Ishikawa (cell line): ENCODE results near the gene XXYLT1.

Experiments used
- CEBPB ChIP-seq: IDR thresholded peaks from 2 replicates; pipeline ENCODE4 v1.6.1; 2012
- RAD21 ChIP-seq: IDR thresholded peaks from 2 replicates; pipeline ENCODE4 v1.6.1; 2012; ENCODE audit warnings: low read depth
- TAF1 ChIP-seq: IDR thresholded peaks from 2 replicates; pipeline ENCODE4 v1.6.1; 2012; ENCODE audit warnings: low read depth, mild to moderate bottlenecking
- TCF12 ChIP-seq: IDR thresholded peaks from 2 replicates; pipeline ENCODE4 v1.6.1; 2012; ENCODE audit warnings: low read depth
- YY1 ChIP-seq: IDR thresholded peaks from 2 replicates; pipeline ENCODE4 v1.6.1; 2012; ENCODE audit warnings: low read depth
- ZBTB7A ChIP-seq: IDR thresholded peaks from 2 replicates; pipeline ENCODE4 v1.6.1; 2012; ENCODE audit warnings: low read depth
- TF ChIP-seq, protein P1 (sequence below): IDR thresholded peaks from 2 replicates; pipeline ENCODE4 v1.6.1; 2012; ENCODE audit warnings: low read depth, mild to moderate bottlenecking

GRCh38 chr3:195073866-195074860 is 196.8 kb downstream of the XXYLT1 start:
- no peak for TF ChIP-seq TAF1
- no peak for TF ChIP-seq RAD21
- no peak for TF ChIP-seq TCF12
- TF ChIP-seq CEBPB = no peak
- TF ChIP-seq YY1 = no peak
- TF ChIP-seq ZBTB7A = no peak
- TF ChIP-seq, protein P1, sequence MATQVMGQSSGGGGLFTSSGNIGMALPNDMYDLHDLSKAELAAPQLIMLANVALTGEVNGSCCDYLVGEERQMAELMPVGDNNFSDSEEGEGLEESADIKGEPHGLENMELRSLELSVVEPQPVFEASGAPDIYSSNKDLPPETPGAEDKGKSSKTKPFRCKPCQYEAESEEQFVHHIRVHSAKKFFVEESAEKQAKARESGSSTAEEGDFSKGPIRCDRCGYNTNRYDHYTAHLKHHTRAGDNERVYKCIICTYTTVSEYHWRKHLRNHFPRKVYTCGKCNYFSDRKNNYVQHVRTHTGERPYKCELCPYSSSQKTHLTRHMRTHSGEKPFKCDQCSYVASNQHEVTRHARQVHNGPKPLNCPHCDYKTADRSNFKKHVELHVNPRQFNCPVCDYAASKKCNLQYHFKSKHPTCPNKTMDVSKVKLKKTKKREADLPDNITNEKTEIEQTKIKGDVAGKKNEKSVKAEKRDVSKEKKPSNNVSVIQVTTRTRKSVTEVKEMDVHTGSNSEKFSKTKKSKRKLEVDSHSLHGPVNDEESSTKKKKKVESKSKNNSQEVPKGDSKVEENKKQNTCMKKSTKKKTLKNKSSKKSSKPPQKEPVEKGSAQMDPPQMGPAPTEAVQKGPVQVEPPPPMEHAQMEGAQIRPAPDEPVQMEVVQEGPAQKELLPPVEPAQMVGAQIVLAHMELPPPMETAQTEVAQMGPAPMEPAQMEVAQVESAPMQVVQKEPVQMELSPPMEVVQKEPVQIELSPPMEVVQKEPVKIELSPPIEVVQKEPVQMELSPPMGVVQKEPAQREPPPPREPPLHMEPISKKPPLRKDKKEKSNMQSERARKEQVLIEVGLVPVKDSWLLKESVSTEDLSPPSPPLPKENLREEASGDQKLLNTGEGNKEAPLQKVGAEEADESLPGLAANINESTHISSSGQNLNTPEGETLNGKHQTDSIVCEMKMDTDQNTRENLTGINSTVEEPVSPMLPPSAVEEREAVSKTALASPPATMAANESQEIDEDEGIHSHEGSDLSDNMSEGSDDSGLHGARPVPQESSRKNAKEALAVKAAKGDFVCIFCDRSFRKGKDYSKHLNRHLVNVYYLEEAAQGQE = no peak
